Kidney capillary endothelial cell (primary cell): ENCODE results near the gene CCDC157.

Source experiments
- DNase-seq: peaks from one replicate; pipeline ENCODE4 v3.0.0-alpha.2; 2018; ENCODE audit warnings: low spot score

Gene CCDC157

DNA sequence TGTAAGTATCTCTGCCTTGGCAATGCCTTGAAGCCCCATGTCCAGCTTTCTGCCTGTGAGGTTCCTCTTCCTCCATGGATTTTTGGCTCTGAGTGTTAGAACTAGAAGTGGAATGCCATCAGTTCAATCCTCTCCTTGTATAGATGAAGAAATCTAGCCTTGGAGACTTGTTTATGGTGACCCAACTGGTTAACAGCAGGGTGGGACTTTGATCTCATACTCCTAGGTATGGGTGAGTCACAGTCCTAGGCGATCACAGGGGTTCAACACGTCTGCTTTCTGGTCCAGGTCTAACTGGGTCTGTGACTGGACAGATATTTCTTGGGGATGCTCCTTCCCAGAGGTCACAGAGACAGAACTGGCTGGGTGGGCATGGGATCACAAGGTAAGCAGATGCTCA is 59.6 kb downstream of the CCDC157 start:
- no peak for DNase-seq

DNA sequence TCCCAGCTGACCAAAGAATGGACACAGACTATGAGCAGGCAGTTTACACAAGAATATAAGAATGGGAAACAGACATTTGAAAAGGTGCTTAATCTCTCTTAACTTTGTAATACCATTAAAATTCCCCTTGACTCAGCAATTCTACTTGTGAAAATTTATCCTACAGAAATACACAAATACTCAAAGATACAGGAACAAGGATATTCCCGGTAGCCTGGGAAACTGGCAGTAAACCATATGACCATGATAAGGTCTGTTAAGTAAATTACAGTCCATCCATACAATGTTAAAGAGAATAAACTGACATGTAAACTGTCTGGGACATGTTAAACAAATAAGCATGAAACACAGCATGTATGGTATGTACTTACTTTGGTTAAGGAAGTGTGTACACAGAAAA is 60.0 kb downstream of the CCDC157 start:
- no peak for DNase-seq

DNA sequence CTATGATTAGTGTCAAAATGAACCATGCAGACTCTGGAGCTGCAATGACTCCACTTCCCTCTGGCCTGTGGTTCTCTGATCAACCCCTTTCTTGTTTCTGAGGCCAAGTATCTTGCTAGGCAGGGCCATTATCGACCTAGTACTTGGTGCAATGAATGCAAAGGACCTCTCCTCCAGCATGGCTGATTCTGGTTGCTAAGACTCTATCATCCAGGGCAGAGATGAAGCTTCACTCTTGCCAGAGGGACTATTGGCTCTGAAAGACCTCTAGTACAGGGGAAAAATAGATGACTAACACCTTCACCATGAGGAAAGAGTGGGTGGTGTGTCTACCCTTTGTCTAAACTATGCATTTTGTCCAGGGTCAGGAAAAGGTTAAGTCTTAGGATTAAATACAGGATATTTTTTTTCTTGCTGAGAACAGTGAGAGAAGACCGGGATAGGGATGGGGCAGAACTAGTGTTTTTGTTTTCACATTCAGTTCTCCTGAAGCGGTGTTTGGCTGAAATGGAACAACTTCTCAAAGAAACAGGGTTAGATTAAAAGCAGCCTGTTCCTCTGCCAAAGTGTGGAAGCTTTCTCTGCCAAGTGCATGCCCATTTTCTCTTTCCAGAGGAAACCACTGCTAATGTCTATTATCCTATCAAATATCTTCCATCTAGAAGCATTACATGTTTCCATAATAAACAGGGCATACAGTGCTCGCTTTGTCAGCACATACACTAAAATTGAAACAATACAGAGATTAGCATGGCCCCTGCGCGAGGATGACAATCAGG is 63.7 kb downstream of the CCDC157 start:
- peak; percentile 84 for DNase-seq

DNA sequence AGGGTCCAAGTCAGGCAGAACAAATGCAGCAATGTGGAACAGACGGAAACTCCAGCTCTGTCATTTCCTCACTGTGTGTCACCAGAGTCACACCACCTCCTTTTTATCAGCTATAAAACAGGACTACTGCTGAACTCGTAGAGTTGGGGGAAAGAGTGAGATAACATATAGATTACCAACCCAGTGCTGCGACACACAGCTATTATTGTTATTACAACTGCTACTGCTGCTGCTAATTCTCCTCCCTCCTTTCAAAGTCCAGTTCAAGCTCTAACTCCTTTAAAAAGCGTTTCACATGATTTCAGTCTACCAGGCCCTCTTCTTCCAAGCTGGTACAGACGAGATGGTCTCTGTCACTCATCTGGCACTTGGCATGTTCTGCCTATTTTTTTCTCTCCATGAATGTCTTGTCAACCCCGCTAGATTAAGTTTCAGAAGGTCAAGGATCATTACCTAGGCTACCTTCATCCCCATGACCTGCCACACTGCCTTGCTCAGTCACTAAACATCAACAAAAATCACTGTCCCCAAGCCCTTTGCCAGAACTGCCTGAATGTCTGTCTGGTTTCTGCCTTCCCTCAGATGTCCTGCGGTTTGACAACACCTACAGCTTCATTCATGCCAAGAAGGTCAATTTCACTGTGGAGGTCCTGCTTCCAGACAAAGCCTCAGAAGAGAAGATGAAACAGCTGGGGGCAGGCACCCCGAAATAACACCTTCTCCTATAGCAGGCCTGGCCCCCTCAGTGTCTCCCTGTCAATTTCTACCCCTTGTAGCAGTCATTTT is 65.1 kb downstream of the CCDC157 start:
- DNase-seq: peak; percentile 68

DNA sequence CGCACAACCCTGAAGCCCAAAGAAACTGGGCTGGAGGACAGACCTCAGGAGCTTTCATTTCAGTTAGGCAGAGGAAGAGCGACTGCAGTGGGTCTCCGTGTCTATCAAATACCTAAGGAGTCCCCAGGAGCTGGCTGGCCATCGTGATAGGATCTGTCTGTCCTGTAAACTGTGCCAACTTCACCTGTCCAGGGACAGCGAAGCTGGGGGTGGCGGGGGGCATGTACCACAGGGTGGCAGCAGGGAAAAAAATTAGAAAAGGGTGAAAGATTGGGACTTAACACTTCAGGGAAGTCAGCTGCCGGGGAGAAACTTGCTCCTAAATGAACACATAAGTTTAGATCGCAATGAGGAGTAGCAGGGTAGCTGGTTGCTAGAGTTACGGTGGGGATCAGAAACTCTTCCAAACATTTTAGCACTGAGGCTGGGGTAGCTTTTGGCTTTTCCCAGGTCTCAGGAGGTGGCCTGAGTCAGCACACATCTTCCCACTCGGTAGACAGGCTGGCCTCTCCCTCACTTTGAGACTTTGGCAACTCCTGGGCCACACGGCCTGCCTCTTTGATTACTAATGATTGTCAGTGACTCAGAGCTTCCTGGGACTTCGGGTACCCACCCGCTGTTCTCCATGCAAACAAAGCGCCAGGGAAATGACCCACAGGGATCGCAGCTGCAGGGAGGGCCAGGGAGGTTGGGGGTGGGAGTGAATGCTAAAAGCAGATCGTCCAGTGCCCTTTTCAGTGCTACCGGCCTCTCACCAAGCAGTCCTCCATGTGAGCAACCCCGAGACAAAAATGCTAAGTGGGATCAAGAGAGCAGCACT is 65.9 kb downstream of the CCDC157 start:
- DNase-seq: peak; percentile 75

DNA sequence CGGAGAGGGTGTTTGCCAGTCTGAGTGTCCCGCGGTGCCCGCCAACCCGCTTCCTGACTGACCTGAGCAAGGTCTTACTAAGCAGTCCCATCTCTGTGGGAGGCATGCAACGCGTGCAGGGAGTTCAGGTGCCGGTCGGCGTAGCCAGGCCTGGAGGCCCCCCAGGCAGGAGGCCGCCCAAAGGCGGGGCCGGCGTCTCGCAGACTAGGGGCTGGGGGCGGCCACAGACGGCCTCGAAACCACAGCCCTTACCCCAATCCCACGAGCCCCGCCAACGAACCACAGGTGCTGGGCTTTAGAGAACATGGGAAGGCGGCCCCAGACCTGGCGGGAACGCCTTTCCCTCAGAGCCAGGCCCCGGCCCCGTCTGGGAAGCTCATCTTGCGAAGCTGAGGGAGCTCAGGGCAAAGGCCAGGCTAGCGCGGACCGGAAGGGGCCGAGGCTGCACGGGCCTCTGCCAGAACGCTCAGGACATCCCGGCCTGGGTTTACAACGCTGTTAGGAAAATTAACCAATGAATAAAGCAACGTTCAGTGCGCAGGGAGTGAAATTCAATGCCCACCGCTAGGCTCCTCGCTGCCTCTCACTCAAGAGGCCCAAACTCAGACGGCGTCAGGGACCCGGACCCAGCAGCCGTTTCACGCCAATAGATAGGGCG is 66.6 kb downstream of the CCDC157 start:
- DNase-seq: no peak

DNA sequence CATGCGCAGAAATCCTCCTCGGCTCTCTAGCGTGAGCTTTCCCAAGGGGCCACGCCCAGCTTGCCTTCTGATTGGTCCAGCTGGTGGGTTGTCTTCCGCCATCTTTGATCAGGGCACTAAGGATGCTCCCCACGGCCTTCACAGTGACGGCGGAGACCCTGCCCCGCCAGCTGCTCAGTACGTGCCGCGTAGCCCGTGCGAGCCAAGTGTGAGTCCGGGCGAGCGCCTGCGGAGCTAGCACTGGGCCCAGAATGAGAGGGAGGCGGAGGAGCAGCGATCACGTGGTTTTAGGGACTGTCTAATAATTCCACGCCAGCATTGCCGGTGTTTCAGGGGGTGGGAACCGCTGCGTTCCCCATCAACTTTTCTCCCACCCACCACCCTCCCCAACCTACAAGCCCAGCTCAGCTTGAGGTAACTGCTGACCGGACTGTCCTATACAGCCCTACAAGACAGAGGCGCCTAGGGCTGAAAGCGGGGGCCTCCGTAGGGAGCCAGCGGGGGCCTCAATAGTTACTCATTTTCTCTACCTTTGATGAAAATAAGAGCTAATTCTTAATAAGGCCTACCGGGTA is 67.2 kb downstream of the CCDC157 start:
- peak; percentile 99 for DNase-seq

DNA sequence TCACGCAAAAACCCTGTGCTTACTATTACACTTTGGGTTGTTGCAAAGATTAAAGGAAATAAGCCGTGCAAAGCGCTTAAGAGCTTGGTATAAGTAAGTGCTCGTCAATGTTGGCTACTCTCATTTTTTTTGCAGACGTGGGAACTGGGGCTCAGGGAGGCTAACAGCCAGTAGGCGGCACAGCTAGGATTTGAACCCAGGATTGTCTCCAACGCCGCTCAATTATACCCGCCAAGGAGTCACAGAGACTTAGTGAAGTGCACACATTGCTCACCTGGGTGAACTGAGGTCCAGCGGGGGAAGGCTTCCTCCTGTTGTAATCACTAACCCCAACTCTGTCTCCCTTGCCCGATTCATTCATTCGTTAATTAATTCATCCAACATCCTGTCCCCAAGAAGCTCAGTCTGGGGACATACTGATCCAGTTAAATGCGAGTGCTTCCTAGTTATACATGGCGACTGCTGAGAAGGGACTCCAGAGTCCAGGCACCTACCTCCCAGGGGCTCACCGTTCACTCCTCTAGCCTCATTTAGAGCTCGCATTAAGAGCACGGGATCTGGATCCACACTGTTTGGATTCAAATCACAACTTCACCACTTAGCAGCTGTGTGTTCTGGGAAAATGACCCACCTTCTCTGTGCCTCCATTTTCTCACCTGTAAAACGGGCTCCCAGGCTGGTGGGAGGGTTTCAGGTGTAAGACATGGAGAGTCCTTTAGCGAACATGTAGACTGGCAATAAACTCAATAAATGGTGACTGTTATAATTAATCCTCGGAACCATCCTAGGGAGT is 67.9 kb downstream of the CCDC157 start:
- no peak for DNase-seq

DNA sequence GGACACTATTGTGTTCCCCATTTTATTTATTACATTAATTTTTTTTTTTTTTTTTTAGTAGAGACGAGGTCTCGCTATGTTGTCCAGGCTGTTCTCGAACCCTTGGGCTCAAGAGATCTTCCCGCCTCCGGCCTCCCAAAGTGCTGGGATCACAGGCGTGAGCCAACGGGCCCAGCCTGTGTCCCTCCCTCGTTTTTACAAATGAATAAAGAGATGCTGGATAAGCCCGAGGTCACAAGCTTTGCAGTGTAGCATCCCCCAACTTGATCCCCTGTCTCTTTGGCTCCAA is 68.5 kb downstream of the CCDC157 start:
- no peak for DNase-seq

DNA sequence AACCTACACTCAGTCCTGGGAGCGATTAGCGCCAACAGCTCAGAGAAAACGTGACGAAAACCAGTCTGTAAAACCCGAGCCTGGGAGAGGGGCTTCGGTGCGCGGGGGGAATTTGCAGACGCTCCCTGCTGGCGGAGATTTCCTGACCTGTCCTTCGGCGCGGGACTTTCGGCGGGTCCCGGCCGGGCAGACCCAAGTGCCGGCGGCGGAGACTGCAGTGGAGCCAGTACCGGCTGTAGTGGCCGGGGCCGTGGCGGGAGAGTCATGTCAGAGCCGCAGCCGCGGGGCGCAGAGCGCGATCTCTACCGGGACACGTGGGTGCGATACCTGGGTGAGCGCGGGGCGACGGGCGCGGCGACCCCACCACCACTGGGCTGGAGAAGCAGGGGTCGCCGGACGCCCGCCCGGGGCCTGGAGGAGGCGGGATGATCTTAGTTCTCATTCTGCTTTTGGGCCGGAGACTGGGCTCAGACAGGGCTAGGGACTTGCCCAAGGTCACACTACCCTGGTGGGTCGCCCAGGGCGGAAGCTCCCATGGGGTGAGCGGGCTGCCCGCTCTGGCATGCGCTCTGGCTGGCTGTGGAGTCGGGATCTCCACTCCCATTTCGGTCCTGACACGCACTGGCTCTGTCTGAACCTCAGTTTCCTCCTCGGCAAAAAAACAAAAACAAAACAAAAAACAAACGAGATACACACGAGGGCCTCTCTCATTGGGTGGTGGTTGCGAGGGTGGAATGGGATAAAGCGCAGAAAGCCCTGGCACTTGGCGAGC is 69.0 kb downstream of the CCDC157 start, which contains the start of gene MTFP1:
Gene MTFP1, plus strand, starts transcription at position 153 of the 772 bp plus-strand sequence. Its CDS starts 112 bp downstream, at position 265.
- DNase-seq: peak; percentile 65
